HL-60/S4 (cell line): ENCODE data around the gene MMP15.
"Not testable (repeated sequence)": the region's sequence is repeated elsewhere in the genome, so short reads cannot be mapped to it uniquely, and the experiment has no call there.

Experiments used
- in situ Hi-C: fragments of 300-500 bp; cut with MboI; formaldehyde crosslinking; loops from 2 replicates; pipeline ENCODE4 v1.14.3; 2022; ENCODE audit warnings: low sequenced_read_pairs

MMP15 gene

GRCh38 chr16:58025351-58026138 is at the start of gene MMP15:
MMP15 (plus strand) TSS chr16:58025754; CDS start chr16:58026351, 597 bp downstream.
- in situ Hi-C loops: no loop called here

GRCh38 chr16:57976331-57976796 is 49.2 kb upstream of the MMP15 start:
- in situ Hi-C loops: no loop called here

DNA sequence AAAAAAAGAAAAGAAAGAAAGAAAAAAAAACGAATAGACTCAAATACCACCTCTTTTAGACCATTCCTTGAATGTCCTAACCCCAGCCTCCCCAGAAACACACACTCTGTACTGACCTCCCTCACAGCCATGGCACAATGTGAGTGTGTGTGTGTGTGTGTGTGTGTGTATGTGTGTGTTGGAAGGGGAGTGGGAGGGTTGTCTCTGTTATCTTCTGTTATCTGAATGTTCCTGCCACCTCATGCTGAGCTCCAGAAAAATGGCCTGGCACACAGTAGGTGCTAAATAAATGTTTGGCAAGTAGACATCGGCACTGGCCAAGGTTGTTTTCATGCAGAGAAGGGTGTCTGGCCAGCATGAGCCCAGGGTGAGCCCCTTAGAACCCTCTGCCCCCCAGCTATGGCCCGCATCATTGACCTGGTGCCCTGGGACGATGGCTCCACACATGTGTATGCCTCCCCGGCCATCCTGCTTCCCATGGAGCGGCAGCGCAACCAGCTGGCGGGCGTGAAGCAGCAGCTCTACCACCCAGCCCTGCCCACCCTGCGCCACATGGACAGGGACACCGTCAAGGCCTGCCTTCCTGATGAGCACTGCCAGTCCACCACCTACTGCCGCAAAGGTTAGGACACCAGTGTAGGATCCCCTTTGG is 48.0 kb upstream of the MMP15 start:
- in situ Hi-C loops: no loop called here

GRCh38 chr16:57978070-57978465 is 47.5 kb upstream of the MMP15 start:
- in situ Hi-C loops: not testable (repeated sequence)

DNA sequence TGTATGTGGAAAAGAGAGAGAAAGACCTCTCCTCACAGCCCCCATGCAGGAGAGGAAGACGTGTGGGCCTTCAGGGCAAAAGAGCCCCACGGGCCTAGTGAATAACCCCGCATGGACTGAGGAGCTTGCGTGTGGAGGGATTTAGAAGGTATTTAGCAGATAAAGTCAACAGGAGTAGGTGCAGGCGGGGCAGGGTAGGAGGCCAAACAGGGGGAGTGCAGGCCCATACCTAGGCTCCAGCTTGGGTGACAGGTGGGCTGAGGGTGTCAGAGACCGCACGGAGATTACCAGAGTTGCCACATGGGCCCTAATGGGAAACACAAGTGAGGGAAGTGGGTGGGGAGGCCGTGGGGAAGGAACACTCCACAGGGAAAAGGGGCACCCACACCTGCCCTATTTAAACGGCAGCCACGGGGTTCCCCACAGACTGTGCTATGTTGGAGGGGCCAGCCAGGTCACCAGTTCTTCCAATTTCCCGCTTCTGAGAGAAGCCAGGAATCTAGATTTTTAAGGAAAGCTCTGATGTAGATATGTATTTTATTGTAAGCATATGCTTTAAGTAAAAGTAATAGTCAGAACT is 46.5 kb upstream of the MMP15 start:
- in situ Hi-C loops: no loop called here

- in situ Hi-C loops: no loop called here
Observed at GRCh38 chr16:57981636-57982035, 43.9 kb upstream of the MMP15 start.

DNA sequence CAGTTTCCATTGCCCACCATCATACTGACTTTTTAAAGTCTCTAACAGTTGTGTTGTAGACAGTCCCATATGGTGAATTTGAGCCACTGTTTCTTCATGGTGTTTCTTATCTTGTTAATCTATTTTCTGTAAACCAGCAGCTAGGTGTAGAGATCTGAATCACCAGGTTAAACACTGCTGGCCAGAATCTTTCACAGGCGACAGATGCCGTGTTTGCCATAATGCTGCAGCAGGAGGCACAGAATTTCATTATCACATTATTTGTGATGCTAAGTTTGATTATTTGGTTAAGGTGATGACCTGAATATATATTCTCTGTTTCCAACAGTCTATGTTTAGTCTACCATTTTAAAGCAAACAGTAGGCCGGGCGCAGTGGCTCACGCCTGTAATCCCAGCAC is 43.2 kb upstream of the MMP15 start:
- in situ Hi-C loops: no loop called here

DNA sequence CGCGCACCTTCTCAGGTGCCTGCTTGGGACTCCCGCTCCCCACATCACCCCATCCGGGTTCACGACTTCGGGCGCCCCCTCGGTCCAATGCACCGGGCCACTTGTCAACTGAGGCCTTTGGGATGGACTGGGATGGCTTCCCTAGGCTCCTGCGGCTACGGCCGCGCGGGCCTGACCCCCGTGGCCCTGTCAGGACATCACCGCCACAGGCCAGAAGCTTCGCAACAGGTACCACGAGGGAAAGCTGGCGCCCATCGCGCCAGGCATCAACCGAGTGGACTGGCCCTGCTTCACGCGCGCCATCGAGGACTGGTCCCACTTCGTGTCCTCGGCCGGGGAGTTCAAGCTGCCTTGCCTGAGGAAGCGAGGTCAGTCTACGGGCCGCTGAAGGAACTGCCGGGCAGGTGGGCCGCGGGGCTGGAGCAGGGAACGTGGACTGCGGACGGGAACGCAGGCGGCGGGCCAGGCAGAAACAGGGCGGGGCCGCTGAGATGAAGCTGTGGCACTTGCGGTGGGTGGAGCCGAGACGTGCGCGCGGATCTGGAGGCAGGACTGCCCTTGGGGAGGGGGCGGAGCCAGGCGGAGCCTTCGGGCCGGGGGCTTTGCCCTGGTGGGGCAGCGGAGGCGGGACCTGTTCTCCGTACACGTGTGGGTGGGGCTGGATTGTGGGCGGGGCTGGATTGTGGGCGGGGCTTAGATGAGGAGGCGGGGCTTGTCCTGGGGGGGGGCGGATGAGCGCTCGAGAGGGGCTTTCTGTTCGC is 40.9 kb upstream of the MMP15 start:
- in situ Hi-C loops: no loop called here

DNA sequence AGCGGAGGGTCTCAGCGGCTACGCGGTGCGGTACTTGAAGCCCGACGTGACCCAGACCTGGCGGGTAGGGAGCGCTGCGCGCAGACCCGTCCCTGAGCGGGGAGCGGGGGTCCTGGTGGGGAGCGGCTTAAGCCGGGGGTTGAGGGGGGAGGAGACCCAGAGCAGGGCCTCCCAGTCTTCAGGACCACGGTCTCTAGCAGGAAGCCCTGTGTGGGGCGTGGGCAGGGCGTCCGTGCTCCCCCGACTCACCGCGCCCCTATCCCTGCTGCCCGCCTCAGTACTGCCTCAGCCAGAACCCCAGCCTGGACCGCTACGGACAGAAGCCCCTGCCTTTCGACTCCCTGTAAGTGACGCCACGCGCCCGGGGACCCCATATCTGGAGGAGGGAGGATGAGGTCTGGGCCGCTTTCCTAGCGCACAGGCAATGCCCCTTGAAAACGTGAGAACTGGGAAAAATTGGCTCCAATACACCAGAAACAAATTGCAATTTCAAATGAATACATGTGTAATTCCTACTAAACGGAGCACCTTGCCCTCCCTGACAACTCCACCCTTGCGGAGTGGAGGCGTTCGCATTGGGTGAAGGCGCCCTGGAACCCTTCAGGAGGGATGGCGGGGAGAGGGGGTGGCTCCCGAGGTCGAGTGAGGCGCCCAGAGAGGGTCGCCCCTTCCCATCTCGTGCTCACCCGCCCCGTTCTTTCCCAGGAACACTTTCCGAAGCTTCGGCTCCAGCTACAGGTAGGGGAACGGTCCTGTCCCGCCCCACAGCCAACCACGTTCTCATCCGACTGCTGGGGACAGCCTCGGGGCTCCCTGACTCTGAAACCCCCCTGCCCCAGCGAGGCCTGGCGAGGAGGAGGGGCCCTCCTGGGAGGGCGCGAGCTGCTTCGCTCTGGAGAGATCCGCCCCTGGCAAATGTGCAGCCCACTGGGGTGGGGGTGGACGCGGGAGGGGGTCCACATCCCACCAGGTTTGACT is 40.1 kb upstream of the MMP15 start:
- in situ Hi-C loops: no loop called here

DNA sequence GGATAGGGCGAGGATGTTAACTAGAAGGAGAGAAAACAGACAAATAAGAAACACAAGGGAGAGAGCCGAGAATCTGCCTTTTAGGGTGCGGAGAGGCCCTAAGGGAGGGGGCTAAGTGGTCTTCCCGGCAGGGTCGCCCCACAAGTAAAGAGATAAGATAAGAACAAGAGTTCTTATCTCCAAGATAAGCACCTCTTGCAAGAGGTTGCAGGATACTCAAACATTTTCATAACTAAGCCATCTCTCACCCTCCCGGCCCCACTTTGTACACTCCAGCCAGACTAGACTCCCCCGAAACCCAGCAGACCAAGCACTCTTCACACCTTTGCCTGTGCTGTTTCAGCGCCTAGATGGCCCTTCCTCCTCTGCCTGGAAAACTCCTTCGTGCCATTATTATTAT is 39.4 kb upstream of the MMP15 start:
- in situ Hi-C loops: no loop called here

DNA sequence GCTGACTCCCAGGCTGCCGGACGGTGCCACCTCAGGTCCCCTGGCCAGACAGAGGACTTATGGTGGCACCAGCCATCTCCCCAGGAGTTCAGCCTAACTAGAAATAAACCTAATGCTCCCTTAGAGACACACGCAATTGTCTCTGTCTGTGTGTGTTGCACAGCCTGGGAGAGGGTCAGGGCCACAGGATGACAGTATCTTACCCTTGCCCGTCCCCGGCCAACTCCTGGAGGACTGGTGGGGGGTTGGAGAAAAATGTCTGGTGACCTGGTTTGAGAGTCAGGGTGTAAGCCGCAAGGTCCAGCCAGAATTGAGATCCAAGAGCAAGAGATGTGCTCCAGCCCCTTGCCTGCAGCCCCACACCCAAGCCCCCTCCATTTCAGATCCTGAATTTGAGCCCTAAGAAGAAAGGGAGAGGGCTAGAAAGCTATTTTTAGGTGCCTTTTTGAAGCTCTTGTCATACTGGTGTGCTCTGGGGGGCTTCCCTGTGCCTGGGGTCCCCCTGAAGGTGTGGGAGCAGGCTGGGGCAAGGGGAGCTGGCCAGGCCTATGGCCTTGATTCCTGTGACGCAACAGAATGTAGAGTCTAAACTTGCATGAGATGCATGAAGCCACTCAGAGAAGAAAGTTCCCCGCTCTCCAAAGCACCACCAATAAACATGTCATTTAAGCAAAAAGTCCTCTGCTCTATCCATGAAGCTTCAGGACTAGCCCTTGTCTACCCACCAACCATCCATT is 37.9 kb upstream of the MMP15 start:
- in situ Hi-C loops: no loop called here

- in situ Hi-C loops: no loop called here
Observed at GRCh38 chr16:57988929-57989328, 36.6 kb upstream of the MMP15 start.

DNA sequence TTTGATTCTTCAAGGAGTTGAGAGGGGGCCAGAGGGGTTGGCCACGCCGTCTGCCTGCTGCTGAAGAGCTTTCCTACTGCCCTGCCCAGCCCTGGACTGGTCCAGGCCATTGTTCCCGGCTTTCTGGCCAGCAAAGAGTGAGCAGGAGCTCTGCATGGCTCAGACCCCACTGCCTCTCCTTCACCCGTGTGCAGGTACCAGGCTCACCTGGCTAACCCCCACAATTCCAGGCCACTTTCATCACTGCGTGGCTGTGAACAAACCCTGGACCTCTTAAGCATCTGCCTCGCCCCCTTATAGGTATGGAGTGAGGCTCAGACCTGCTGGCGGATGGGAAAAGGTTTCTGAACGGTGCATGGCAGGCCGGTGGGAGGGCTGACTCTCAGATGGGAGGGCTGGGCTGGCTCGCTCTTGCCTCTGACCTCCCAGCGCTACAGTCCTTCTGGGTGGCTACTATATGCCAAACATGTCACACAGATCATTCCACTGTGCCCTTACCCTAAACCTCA is 33.9 kb upstream of the MMP15 start:
- in situ Hi-C loops: no loop called here

DNA sequence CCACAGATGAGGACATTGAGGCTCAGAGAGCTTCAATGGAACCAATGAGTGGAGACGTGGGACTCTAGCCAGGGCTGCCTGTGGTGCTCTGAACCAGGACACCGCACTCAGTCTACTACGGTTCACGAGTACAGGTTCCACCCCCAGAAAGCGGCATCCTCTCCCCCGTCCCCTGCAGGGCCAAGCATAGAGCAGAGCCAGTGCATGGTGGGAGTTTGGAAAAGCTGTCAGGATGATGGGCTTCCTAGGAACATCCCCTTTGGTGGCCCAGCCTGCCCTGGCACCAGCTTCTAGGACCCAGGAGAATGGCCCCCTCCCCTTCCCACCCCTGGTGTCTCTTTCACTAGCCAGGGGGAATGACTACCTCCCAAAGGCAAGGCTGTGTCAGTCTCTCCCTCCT is 33.5 kb upstream of the MMP15 start:
- in situ Hi-C loops: no loop called here

DNA sequence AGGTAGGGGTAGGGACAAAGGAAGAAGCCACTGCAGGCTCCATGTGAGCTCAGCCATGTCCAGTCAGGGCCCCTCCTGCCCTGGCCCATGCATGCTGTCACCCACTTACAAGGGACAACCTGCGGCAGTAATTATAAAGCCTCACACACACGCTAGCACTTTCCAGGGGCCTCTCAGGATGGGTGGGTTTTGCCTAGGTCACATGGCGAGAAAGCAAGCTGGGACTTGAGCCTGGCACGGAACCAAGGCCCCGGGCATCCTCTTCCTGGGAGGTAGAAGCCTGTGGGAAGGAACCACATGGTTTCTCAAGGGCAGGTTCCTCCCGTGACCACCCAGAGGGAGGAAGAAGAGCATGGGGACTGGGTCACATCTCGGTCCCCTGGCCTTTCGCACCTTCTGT is 32.1 kb upstream of the MMP15 start:
- in situ Hi-C loops: no loop called here

DNA sequence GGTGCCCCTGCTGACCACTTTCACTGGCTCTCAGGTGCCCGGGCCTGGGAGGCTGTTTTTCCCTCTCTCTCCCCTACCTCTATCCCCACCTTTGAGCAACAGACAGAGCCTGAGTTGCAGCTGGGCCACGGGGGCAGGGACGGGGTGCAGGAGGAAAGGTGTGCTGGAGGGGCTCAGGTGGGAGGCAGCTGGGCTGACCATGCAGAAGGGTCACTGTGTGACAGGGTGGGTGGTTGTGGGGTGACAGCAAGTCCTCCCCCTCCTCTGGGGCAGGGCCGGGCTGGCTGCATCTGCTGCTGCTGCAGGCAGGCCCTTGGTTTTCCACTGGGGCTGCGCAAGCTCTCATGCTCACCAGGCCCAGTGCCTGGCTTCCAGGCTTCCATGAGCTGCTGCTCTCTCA is 31.7 kb upstream of the MMP15 start:
- in situ Hi-C loops: no loop called here

DNA sequence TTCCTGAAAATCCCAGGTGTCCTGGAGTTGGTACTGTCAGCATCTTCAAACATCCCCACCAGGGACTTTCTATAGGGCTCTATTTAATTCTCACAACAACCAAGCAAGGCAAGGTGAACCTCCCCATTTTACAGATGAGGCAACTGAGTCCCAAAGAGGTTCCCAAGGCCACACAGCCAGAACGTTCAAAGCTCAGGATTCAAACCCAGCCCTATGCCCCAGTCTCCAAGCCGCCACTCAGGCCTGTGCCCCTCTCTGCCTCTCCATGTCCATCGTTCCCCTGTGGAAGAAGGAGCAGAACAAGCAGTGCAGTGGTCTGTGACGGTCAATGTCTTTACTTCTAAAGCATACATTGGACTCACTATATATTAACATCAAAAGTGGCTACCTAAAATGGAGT is 31.2 kb upstream of the MMP15 start:
- in situ Hi-C loops: no loop called here

DNA sequence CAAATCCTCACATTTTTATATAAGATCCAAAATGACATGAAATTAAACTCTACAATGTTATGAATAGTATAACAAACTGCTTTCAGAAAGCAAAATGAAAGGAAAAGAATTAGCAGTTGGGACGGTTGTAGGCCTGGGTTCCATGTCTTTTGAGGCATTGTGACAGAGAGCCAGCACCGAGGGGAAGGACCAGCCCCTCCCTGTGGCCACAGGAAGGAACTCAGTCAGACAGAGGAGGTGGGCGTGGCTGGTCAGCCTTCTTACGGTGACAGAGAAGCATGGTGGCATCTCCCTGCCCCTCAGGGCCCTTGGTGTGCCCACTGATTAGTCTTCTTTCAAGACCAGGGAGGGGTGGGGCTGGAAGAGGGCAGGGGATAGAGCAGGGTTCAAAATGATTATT is 30.8 kb upstream of the MMP15 start:
- in situ Hi-C loops: no loop called here

DNA sequence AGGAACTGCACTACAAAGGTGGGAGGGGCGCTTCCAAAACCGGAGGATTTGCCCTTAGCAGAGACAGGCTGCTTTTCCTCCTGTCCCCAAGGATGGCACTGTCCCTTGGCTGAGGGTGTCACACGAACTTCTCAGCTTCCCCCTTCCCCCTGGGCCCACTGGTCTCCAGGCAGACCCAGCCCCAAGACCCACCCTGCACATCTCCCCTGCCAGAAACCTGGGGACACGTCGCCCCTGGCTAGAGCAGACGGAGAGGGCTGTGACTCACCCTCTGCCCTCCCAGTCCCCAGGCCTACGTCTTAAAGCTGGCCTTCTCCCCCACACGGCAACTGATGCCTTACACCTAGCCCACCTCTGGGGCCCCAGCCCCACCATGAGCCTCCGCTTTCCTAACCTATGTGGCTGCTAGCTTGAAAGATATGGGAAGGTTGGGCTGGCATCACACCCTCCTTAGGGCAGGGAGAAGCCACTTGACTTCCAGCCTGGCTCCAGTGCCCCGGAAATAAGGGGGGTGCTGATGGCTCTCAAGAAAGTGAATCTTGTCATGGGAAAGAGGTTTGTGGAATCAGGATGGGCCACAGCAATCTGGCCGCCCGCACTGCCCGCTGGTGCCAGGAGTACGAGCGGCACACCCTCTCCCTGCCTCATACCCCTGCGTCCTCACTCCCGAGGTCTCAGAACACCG is 29.7 kb upstream of the MMP15 start:
- in situ Hi-C loops: no loop called here
